HepG2 (cell line): ENCODE results near the gene KCNK6. TPM values are rescaled to one million over a fixed set of nuclear protein-coding genes. Genes with fewer than 3 reads are reported as not detected.

Experiments
- MZF1 ChIP-seq: sonication (generic); formaldehyde crosslinking; IDR thresholded peaks from 2 replicates; pipeline ENCODE4 v1.8.1; 2023; ENCODE audit warnings: mild to moderate bottlenecking, missing genetic modification reagents, borderline replicate concordance
- PAF1 ChIP-seq: IDR thresholded peaks from 2 replicates; pipeline ENCODE4 v1.6.1; 2016; ENCODE audit warnings: missing genetic modification reagents, missing compliant biosample characterization
- RELA ChIP-seq: sonication (generic); formaldehyde crosslinking; IDR thresholded peaks from 2 replicates; pipeline ENCODE4 v1.4.0; 2020; ENCODE audit warnings: missing genetic modification reagents
- ZFAT ChIP-seq: sonication (generic); formaldehyde crosslinking; conservative IDR thresholded peaks from 2 replicates; pipeline ENCODE4 v1.8.1; 2023; ENCODE audit warnings: missing genetic modification reagents, inconsistent platforms
- ZFX ChIP-seq: sonication (generic); formaldehyde crosslinking; IDR thresholded peaks from 2 replicates; pipeline ENCODE4 v1.4.0; 2020; ENCODE audit warnings: mild to moderate bottlenecking, low read depth, missing genetic modification reagents, moderate library complexity
- ZNF121 ChIP-seq: sonication (generic); formaldehyde crosslinking; IDR thresholded peaks from 2 replicates; pipeline ENCODE4 v1.5.0; 2020; ENCODE audit warnings: mild to moderate bottlenecking, missing genetic modification reagents
- ZNF17 ChIP-seq: sonication (generic); formaldehyde crosslinking; IDR thresholded peaks from 2 replicates; pipeline ENCODE4 v1.5.0; 2020; ENCODE audit warnings: mild to moderate bottlenecking, missing genetic modification reagents
- ZNF577 ChIP-seq: sonication (generic); formaldehyde crosslinking; IDR thresholded peaks from 2 replicates; pipeline ENCODE4 v1.4.0; 2020; ENCODE audit warnings: mild to moderate bottlenecking, low read depth, missing genetic modification reagents, borderline replicate concordance
- ZNF781 ChIP-seq: sonication (generic); formaldehyde crosslinking; IDR thresholded peaks from 2 replicates; pipeline ENCODE4 v1.5.1; 2020; ENCODE audit warnings: borderline replicate concordance, mild to moderate bottlenecking, missing genetic modification reagents; ENCODE audit errors: not compliant biosample characterization
- ZNF841 ChIP-seq: sonication (generic); formaldehyde crosslinking; IDR thresholded peaks from 2 replicates; pipeline ENCODE4 v1.8.1; 2023; ENCODE audit warnings: missing genetic modification reagents, borderline replicate concordance
- polyA plus RNA-seq, 8 experiments: library from polyadenylated mRNA; depleted of rRNA in 3 of 8; stranded (reverse) in 7 of 8; unstranded in 1 of 8; fragments of >200 nt; fragmentation: Illumina TruSeq in 4 of 8; extraction: Trizol in 4 of 8; gene quantifications; 2 replicates each; pipeline versions ENCODE4 v1.2.1 to v1.2.3, GENCODE V29; 2011 to 2016; ENCODE audit warnings: low read depth in 4 of 8, missing spikeins in 1 of 8, mixed read lengths in 1 of 8; ENCODE audit not compliant: insufficient read depth in 1 of 8
- total RNA-seq, 5 experiments: library from RNA; depleted of rRNA; stranded (reverse); fragments of >200 nt; fragmentation: Illumina TruSeq; extraction: Trizol; gene quantifications; 2 replicates each; pipeline ENCODE4 v1.2.3, GENCODE V29; 2016; ENCODE audit warnings: low read depth in 1 of 5
- TF ChIP-seq, protein P1 (sequence below): sonication (generic); formaldehyde crosslinking; IDR thresholded peaks from 2 replicates; pipeline ENCODE4 v1.5.0; 2020; ENCODE audit warnings: mild to moderate bottlenecking, missing genetic modification reagents
- TF ChIP-seq, protein P2 (sequence below): sonication (generic); formaldehyde crosslinking; IDR thresholded peaks from 2 replicates; pipeline ENCODE4 v1.4.0; 2020; ENCODE audit warnings: missing genetic modification reagents
- TF ChIP-seq, protein P3 (sequence below): sonication (generic); formaldehyde crosslinking; IDR thresholded peaks from 2 replicates; pipeline ENCODE4 v1.5.1; 2020; ENCODE audit warnings: missing genetic modification reagents, mild to moderate bottlenecking, borderline replicate concordance
- TF ChIP-seq, protein P4 (sequence below): sonication (generic); formaldehyde crosslinking; IDR thresholded peaks from 2 replicates; pipeline ENCODE4 v1.4.0; 2020; ENCODE audit warnings: missing genetic modification reagents
- TF ChIP-seq, protein P5 (sequence below): IDR thresholded peaks from 2 replicates; pipeline ENCODE4 v1.6.1; 2016; ENCODE audit warnings: control low read depth
- TF ChIP-seq, protein P6 (sequence below): sonication (generic); formaldehyde crosslinking; IDR thresholded peaks from 2 replicates; pipeline ENCODE4 v1.4.0; 2020; ENCODE audit warnings: missing genetic modification reagents

Gene KCNK6
- total and polyA plus RNA-seq, 2 of the 13 experiments (the other 11 are each of a cell fraction or from before 2014, with no cell fraction given) = 0.03 TPM; not detected in 1

DNA sequence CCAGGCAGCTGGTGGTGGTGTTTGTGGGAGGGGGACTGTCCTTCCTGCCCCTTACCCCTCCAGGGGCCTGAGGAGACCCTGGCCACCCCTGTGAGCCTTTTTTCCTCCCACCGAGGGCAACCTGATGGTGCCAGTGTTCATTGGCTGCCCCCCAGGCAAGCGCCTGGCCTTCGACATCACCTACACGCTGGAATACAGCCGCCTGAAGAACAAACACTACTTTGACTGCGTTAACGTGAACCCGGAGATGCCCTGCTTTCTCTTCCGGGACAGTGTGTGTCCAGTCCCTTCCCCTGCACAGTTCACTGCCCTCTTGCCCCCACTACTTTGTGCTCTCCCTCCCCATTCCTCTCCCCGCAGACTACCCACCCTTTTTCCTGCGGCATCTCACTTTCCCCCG, 47.4 kb downstream of the KCNK6 start (continued):
- TF ChIP-seq, protein P1, sequence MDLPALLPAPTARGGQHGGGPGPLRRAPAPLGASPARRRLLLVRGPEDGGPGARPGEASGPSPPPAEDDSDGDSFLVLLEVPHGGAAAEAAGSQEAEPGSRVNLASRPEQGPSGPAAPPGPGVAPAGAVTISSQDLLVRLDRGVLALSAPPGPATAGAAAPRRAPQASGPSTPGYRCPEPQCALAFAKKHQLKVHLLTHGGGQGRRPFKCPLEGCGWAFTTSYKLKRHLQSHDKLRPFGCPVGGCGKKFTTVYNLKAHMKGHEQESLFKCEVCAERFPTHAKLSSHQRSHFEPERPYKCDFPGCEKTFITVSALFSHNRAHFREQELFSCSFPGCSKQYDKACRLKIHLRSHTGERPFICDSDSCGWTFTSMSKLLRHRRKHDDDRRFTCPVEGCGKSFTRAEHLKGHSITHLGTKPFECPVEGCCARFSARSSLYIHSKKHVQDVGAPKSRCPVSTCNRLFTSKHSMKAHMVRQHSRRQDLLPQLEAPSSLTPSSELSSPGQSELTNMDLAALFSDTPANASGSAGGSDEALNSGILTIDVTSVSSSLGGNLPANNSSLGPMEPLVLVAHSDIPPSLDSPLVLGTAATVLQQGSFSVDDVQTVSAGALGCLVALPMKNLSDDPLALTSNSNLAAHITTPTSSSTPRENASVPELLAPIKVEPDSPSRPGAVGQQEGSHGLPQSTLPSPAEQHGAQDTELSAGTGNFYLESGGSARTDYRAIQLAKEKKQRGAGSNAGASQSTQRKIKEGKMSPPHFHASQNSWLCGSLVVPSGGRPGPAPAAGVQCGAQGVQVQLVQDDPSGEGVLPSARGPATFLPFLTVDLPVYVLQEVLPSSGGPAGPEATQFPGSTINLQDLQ (CRISPR knock-in tag) = no peak
- TF ChIP-seq RELA (CRISPR knock-in tag) = no peak
- TF ChIP-seq PAF1 = no peak
- TF ChIP-seq ZFAT (CRISPR knock-in tag) = no peak
- TF ChIP-seq, protein P2, sequence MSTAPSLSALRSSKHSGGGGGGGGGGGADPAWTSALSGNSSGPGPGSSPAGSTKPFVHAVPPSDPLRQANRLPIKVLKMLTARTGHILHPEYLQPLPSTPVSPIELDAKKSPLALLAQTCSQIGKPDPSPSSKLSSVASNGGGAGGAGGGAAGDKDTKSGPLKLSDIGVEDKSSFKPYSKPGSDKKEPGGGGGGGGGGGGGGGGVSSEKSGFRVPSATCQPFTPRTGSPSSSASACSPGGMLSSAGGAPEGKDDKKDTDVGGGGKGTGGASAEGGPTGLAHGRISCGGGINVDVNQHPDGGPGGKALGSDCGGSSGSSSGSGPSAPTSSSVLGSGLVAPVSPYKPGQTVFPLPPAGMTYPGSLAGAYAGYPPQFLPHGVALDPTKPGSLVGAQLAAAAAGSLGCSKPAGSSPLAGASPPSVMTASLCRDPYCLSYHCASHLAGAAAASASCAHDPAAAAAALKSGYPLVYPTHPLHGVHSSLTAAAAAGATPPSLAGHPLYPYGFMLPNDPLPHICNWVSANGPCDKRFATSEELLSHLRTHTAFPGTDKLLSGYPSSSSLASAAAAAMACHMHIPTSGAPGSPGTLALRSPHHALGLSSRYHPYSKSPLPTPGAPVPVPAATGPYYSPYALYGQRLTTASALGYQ (CRISPR knock-in tag) = no peak
- TF ChIP-seq ZNF17 (CRISPR knock-in tag) = no peak
- TF ChIP-seq ZFX (CRISPR knock-in tag) = 0 out of 2 replicates have a peak, but pooled peaks have one; percentile 26
- TF ChIP-seq ZNF577 (CRISPR knock-in tag) = no peak
- no peak for TF ChIP-seq ZNF781 (CRISPR knock-in tag)
- TF ChIP-seq MZF1 = no peak
- TF ChIP-seq ZNF121 (CRISPR knock-in tag) = no peak
- TF ChIP-seq, protein P3, sequence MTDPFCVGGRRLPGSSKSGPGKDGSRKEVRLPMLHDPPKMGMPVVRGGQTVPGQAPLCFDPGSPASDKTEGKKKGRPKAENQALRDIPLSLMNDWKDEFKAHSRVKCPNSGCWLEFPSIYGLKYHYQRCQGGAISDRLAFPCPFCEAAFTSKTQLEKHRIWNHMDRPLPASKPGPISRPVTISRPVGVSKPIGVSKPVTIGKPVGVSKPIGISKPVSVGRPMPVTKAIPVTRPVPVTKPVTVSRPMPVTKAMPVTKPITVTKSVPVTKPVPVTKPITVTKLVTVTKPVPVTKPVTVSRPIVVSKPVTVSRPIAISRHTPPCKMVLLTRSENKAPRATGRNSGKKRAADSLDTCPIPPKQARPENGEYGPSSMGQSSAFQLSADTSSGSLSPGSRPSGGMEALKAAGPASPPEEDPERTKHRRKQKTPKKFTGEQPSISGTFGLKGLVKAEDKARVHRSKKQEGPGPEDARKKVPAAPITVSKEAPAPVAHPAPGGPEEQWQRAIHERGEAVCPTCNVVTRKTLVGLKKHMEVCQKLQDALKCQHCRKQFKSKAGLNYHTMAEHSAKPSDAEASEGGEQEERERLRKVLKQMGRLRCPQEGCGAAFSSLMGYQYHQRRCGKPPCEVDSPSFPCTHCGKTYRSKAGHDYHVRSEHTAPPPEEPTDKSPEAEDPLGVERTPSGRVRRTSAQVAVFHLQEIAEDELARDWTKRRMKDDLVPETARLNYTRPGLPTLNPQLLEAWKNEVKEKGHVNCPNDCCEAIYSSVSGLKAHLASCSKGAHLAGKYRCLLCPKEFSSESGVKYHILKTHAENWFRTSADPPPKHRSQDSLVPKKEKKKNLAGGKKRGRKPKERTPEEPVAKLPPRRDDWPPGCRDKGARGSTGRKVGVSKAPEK (CRISPR knock-in tag) = no peak
- TF ChIP-seq, protein P4, sequence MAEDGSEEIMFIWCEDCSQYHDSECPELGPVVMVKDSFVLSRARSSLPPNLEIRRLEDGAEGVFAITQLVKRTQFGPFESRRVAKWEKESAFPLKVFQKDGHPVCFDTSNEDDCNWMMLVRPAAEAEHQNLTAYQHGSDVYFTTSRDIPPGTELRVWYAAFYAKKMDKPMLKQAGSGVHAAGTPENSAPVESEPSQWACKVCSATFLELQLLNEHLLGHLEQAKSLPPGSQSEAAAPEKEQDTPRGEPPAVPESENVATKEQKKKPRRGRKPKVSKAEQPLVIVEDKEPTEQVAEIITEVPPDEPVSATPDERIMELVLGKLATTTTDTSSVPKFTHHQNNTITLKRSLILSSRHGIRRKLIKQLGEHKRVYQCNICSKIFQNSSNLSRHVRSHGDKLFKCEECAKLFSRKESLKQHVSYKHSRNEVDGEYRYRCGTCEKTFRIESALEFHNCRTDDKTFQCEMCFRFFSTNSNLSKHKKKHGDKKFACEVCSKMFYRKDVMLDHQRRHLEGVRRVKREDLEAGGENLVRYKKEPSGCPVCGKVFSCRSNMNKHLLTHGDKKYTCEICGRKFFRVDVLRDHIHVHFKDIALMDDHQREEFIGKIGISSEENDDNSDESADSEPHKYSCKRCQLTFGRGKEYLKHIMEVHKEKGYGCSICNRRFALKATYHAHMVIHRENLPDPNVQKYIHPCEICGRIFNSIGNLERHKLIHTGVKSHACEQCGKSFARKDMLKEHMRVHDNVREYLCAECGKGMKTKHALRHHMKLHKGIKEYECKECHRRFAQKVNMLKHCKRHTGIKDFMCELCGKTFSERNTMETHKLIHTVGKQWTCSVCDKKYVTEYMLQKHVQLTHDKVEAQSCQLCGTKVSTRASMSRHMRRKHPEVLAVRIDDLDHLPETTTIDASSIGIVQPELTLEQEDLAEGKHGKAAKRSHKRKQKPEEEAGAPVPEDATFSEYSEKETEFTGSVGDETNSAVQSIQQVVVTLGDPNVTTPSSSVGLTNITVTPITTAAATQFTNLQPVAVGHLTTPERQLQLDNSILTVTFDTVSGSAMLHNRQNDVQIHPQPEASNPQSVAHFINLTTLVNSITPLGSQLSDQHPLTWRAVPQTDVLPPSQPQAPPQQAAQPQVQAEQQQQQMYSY (CRISPR knock-in tag) = no peak
- TF ChIP-seq ZNF841 = no peak
- TF ChIP-seq, protein P5, sequence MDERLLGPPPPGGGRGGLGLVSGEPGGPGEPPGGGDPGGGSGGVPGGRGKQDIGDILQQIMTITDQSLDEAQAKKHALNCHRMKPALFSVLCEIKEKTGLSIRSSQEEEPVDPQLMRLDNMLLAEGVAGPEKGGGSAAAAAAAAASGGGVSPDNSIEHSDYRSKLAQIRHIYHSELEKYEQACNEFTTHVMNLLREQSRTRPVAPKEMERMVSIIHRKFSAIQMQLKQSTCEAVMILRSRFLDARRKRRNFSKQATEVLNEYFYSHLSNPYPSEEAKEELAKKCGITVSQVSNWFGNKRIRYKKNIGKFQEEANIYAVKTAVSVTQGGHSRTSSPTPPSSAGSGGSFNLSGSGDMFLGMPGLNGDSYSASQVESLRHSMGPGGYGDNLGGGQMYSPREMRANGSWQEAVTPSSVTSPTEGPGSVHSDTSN (CRISPR knock-in tag) = no peak
- TF ChIP-seq, protein P6, sequence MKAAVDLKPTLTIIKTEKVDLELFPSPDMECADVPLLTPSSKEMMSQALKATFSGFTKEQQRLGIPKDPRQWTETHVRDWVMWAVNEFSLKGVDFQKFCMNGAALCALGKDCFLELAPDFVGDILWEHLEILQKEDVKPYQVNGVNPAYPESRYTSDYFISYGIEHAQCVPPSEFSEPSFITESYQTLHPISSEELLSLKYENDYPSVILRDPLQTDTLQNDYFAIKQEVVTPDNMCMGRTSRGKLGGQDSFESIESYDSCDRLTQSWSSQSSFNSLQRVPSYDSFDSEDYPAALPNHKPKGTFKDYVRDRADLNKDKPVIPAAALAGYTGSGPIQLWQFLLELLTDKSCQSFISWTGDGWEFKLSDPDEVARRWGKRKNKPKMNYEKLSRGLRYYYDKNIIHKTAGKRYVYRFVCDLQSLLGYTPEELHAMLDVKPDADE (CRISPR knock-in tag) = no peak
